CD4-positive, alpha-beta T cell treated with Interleukin-4 for 4 hours (primary cell): ENCODE measurements around the gene SSBP3.

Experiments used
- DNase-seq: peaks from one replicate; pipeline ENCODE4 v3.0.0-alpha.2; 2020

Gene SSBP3

DNA sequence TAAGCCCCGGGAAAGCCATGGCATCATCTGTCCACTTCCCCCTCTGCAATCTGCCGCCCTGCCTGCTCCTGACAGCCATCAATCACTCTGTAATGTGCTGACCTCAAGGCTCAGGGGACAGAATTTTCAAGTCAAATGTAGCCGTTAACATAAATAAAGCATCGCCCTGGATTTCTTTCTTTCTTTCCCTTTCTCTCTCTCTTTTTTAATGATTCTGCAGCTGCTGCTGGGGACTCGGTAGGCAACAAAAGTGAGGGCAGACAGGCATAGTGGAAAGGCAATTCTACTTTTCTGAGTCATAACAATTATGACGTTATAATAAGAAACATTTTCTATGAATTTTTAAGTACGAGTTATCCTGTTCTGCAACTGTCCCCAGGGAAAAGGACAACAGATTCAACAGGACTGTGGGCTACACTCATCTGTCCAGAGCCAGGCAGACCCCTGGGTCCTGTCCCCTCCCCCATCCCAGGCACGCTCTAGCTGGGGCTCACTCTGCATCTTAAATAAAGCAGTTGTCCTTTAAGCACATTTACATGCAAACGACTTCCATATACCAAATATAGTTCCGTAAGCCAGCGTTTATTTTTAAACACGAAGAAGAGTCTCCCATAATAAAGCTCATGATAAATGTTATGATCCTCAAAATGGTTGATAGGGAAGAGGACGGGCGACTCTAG lies 78.7 kb downstream of the SSBP3 start:
- DNase-seq: no peak

DNA sequence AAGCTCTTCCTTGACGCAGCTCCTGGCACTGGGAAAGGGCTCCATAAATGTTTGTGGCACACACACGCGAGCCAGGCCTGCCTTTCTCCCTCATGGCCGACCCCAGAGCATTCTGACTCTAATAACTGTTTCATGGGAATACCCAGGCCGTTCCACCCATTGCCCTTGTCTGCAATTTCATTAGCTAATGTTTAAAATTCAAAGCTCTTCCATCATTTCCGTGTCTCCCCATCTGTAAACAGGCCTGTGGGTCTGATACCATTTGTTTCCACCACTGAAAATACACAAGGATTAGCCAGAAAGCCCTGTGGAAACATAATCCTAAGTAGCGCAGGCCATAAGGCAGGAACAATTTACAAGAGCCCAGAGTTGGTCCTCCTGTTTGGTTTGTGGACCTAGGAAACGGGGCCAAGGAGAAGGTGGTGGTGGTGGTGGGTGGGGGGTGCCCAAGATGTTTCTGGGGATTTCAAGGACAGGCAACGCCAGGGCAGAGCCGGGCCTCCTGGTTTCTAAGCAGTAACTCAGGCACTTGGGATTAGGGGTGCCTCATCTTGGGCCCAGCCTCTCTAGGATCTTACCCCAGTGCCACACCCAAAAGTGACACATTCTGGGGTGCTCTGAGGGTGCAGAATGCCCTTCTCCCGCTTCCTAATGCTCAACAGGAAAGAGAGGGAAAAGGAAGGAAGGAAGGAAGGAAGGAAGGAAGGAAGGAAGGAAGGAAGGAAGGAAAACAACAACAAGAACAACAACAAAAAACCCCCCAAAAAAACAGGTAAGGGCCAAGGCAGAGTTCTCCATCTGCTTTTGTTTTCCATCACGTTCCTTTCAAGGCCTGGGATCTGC lies 79.4 kb downstream of the SSBP3 start:
- no peak for DNase-seq

DNA sequence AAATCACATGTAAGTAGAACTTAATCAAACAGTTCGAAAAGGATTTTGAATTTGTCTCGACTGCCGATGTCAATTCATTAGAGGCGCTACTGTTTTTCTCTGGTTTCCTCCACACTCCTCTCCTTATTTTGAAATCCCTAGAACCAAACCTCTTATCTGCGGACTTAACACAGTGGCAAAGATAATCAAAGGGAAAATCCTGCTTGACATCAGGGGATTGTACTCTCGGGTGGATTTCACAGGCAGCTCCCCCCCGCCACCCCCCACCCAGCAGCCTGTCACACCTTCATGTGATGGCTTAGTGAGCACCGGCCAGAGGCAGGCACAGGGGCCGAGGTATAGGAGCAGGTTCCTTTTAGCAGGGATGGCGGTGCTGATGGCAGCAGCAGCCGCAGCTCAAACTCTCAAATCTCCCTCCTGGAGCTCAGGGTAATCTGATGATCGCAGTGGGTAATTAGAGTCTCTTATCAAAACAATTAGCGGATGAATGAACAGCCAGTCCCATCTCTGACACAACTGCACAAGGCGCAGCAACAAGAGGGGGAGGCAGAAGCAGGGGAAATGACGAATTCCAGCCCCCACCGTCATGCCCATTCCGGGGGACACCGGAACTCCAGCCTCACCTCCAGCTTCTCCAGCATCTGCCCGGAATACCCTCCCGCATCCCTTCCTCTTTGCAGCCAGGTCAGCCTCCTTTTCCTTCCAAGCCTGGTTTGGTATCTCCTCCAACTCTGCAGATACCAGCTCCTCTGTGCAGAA lies 80.3 kb downstream of the SSBP3 start:
- no peak for DNase-seq

DNA sequence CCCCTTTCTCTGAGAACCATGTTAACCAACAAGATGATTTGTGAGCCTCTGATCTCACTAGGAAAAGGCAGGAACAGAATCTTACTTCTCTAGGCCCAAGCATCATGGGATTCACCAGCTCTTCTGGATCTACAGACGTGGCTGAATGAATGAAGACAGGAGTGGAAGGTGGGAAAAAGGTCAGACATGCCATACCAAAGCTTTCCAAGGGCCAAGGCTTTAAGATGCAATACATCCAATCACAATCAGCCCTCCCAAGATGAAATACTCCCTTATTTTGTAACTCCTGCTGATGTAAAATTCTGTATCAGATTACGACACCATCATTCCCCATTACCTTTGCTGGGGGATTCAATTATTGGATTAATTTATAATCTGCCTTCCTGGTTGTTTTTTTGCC lies 80.9 kb downstream of the SSBP3 start:
- no peak for DNase-seq

DNA sequence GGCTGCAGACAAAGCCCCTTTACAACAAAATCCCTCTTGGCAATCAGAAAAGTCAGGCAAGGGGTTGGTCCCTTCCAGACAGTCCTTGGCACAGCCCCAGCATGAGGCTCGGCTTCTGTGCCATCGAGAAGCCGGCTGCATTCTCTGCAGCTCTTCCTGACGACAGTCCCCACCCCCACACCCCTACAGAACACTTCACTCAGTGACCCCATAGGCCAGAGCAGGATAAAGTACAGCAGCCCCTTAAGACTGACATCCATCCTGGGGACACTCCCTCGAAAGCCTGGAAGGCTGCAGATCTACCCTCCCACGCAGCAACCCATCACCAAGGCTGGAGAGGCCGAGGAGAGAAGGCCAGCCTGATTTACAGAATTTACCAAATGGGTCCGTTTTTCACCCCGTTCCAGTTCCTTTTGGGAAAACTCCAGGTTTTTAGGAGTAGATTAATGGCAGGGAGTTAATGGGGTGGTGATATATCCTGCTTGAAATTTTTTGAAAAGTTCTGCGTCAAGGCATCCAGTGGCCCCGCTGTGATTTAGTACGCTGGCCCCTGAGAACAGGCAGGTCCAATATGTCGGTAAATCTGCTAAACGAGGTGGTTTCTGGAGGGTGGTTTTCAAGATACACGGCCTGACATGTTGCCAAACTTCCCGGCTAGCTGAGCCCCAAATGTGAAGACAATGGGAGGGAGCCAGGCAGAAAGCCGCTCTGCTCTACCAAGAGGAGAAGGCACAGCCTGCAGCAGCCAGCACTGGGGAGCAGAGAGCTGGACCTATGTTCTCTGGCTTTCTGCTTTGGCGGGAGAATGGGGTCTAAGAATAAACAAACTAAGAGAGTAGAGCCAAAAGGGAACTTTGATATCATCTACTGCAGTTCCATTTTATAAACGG lies 81.7 kb downstream of the SSBP3 start:
- no peak for DNase-seq

DNA sequence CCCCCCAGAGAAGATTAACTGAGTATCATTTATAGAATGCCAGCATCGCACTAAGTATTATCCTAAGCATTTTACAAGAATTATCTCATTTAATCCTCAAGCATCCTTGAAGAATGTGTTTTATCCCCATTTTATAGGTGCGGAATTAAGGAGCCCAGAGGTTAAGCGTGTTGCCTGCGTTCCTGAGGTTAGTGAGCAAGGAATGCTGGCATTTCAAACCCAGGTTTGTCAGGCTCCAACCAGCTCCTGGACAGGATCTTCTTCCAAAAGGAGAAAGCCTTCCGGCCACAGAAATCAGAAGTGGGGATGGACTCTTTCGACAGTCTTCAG lies 82.3 kb downstream of the SSBP3 start:
- DNase-seq: no peak

DNA sequence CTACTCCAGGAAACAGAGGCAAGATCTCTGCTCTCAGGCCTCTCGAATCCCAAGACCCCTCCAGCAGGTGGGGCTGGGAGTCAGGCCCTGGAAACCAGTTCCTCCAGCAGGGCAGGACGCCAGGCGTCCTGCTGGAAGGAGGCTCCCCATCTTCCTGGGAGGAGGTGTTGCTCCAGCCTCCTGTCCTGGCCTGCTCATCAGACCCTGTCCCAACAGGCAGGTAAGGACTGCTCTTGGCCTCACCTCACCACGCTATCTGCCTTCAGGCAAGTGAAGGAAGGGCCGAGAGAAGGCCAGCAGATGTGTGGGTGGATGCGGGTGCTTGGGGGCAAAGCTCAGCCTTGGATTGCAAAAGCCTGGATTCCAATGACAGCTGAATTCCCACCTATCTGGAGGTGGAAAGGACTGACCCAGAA lies 82.9 kb downstream of the SSBP3 start:
- DNase-seq: no peak

DNA sequence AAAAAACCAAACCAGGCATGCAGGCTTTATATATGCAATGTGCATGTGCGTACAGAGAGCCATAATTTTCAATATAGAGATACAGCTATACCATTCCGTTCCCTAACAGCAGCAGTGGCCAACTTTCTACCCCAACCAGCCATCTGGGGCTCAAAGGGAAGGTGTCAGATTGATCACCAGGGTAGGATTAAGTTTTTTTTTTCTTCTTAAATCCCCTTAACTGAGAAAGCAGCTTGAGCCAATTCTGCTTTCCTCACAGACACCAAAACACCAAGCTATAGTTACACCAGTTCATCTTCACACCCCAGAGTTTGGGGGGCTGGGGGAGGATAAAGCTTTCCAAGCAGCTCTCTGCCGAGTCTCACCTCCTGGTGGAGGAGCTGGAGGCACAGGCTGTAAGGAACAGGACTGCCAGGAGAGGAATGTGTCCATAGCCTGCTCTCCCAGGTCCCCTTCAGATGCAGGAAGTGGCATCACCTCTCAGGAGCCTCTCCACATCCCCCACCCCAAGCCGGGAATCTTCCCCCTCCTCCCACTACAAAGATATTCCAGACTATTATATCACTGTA lies 87.9 kb downstream of the SSBP3 start:
- no peak for DNase-seq

DNA sequence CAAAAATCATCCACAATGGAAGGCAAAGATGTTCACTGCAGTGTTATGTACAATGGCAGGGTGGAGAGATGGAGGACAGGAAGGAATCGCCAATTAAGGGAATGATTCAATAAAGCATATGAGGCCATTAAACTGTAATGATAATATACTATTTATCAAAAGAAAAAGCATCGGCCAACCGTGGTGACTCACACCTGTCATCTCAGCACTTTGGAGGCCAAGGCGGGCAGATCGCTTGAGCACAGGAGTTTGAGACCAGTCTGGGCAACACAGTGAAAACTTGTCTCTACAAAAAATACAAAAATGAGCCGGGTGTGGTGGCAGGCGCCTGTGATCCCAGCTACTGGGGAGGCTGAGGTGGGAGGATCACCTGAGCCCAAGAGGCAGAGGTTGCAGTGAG lies 89.1 kb downstream of the SSBP3 start:
- DNase-seq: no peak

DNA sequence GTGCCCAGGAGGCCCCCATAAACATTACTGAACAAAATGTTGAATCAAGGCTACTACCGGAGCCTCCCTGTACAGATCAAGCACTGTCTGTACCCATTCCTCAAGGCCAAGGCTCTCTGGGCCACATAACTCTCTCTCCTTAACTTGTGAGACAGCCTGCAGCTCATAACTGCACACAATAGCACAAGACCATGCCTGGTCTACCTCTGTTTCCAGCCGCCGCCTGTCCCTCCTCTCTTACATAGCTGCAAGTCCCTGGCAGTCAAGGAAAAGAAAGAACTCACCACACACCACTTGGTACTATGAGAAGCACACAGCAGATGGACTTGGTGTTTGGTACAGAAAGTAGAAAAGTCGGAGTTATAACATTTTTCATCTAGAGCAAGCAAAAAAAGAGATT lies 91.1 kb downstream of the SSBP3 start:
- DNase-seq: no peak

DNA sequence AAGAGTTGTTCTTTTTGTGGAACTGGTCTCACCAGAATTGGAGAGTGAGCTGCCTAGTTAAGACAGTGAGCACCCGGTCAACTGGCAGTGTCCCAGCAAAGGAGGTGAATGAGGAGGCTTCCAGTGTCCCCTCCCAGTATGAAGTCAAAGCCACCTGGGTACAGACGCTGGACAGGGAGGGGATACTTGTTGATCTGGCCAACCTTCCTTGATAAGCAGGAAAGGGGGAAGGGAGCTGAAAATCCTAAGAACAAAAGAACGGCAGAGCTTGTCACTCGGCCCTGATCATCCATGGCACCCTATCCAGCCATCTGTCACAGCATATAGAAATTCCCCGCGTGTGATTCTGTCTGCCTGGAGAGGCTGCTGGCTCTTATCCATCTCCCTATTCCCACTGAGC lies 91.5 kb downstream of the SSBP3 start:
- no peak for DNase-seq

DNA sequence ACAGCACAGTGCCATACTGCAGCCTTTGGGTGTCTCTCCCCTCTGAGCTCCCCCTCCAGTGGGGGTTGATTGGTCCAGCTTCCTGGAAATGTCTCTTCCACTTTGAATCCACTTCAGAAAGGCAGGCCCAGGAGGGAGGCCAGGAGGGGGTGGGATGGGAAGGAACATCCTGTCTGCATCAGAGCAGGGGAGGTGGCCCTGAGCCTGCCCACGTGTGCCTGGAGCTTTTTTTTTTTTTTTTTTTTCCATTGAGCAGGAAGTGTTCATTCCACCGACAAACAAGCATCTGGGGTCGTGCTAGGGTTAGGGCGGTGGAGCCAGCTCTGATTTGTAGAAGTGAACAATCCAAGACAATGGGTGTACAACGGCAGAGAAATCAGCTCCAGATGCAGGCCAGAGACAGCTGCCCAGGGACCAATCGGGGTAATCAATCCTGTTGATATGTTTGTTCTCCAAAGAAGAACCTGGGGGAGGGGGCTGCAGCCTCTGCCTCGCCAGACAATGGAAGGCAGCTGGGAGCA lies 93.3 kb downstream of the SSBP3 start:
- no peak for DNase-seq

DNA sequence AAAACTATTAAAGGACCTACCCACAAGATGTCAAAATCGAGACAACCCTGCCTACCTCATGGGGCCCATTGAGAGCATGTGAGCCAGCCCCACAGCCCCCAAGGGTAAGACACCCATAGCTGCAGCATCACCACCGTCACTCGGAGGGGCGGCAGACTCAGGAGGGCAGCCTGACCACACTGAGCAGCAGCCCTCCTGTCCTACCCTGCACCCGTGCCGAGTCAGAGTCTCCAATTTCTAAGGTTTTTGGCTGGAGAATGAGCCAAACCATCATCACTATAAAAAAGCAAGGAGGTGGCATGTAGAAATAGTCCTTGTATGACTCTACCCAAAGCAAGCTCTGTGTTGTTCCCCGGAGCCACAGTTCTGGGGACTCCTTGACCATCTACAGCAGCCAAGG lies 94.7 kb downstream of the SSBP3 start:
- no peak for DNase-seq

DNA sequence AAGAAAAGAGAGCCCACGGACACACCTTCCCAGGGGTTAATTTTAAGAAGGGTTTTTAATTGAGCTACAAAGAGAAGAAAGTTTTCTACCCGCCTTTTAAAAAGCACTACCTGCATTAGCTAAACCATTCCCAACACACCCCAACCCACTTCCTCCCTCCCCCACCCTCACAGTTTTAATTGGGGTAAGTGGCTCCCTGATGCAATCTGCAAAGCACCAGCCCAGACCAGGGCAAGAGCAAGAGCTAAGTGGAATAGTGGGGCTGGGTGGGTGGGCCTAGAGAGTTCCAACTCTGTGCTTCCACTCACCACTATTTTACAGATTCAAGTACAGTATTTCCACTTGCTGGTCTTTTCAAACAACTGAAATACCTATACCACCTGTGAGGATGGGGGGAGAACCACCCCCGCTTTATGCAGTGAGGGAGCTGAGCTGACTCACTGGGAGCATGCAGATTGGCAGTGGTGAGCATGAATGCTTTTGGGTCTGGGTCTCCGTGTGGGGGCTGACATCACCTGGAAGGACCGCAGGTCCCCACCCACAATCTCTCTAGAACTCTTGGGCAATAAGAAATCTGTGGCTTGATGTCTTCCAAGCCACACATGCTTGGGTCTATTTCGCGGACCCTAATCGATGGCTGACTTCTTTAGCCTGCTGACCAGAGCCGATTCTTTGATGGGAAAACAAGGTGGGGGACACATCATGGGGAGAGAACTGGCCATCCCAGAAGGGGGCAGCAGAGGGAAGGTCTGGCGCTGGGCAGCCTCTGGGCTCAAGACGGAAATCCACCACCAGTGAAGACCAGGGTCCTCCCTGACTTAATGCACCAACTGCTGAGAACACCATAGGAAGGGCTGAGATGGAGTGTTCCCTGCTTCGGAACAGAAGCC lies 95.5 kb downstream of the SSBP3 start:
- no peak for DNase-seq

DNA sequence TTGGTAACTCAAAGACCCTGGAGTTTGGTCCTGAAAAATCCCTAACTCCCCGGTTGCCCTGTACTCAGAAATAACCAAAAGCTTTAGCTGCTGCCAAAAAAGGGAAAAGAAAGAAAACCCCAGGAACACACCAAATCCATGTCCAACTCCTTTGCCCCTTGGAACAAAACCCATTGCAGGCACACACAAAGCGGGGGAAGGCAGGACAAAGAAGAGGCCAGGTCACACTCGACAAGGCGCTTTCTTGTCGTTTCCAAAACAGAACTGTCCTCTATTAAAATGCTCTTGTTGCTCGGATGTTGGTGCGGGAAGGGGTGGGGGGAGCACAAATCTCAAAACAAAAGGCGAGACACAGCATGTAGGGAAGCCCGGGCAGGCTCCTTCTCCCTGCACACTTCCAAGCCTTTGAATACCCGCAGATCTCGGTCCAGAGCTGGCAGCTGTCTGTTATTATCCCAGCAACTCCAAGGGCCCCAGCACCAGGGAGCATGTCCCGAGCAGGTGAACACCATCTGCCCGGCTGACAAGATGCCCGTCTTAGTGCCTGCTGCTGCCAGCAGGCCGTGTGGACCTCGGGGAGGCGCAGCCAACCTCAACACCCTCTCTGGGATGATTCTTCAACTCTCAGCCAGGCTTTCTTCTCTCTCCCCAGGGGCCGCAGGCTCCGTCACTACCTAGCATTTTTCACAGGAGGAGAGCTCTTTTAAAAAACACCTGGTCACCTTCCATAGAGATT lies 96.4 kb downstream of the SSBP3 start:
- DNase-seq: no peak

DNA sequence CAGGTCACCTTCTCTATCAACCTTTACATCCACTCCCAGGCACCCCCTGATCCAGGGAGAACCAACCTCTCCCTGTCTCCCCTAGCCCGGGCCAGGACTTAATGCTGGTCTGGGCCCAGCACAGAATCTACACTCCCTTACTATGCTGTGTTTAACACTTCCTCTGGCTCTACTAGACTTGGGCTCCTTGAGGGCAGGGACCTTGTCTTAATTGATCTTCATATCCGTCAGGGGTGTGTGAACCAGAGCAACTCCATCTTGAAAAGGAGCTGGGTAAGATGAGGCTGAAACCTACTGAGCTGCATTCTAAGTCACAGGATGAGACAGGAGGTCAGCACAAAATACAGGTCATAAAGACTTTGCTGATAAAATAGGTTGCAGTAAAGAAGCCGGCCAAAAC lies 98.9 kb downstream of the SSBP3 start:
- DNase-seq: no peak

DNA sequence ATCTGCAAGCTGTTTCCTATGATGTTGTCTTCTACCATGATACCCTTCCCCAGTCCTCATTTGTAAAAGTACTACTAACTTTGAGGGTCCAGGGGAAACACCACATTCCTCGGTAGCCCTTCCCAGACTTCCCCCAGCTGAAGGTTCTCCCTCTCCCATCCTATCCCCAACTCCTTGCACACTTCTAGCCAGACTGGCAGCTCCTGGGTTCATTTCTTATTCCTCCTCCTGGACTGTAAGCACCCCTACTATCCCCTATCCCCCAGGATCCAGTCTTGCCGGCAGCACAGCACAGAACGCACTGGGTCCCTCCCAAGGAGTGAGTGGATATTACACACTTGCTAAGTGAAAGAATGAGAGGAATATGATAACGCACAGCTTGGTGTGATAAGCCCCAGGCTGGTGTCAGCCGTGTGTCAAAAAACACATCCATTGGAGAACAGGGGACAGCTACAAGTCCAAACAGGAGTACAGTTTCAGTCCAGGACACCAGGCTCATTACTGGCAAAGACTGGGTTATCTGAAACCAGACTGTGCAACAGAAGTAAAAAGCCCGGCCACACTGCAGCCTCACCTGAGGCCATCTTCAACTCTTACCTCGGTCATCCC lies 100.2 kb downstream of the SSBP3 start:
- DNase-seq: no peak

DNA sequence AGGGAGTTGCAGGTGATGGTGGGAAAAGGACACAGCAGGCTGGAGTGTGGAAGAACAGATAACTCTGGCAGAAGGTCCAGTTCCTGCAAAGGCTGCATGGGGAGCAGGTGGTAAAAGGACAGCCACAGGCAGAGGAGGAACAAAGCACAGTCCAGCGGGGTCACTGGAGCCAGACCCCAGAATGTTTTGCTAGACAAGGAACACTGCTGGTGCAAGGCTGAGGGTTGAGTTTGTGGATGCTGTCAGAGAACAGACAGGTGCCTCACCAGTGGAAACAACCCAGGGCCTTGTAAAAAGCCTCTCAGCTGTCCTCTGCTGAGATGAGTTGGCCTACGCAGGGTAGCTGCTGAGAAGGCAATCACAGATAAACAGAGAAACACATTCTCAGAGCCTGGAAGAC lies 101.7 kb downstream of the SSBP3 start:
- no peak for DNase-seq

DNA sequence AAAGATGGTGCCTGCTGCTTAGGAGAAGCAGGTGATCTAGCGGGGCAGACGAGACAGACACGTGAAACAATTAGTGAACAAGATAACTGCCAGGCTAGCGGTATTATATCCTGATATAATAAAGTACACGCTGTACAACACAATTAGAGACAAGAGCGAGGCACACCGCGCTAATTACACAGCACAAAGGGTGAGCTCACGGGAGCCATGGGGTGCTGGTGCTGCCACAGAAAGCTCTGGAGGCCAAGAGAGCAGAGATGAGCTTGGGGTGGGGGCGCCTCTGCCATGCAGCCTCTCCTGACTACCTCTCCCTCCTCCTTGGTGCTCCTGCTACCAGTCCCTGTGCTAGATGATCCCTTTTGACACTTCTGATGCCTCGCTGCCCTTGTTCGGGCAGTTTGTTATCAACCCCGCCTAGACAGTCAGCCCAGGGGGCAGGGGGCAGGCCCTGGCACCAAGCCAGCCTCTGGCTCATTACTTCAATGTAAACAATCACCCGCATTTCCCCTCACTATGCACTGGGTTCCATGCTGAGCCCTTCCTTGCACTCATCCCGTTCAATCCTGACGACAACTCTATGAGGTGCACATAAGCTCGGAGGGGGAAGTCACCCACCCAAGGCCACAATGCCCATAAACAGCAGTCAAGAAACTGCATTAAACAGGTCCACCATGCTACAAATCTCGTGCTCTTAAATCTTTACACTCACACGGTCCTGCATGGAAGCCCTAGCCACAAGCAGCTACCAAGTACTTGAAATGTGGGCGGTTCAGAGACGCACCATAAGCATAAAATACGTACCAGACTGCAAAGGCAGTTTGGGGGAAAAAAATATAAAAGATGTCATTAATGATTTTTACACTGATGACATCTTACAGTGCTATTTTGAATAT lies 103.0 kb downstream of the SSBP3 start:
- DNase-seq: no peak
